ENCODE measurements around the gene MRPL42.

- TF ChIP-seq ATF6 (CRISPR knock-in tag; IDR thresholded peaks at IDR 0.05), result no peak
- TF ChIP-seq CTCF (IDR thresholded peaks at IDR 0.05), result no peak
- TF ChIP-seq TEAD4 (CRISPR knock-in tag; IDR thresholded peaks at IDR 0.05), result no peak
- no peak for TF ChIP-seq OVOL2 (CRISPR knock-in tag; IDR thresholded peaks at IDR 0.05; ENCODE audit: borderline replicate concordance)
- peak; percentile 91 for TF ChIP-seq CREM (CRISPR knock-in tag; IDR thresholded peaks at IDR 0.05)
- TF ChIP-seq MAX (CRISPR knock-in tag; IDR thresholded peaks at IDR 0.05), result peak; percentile 89; the same call in 1 of the 2 replicates
- TF ChIP-seq, protein P1, sequence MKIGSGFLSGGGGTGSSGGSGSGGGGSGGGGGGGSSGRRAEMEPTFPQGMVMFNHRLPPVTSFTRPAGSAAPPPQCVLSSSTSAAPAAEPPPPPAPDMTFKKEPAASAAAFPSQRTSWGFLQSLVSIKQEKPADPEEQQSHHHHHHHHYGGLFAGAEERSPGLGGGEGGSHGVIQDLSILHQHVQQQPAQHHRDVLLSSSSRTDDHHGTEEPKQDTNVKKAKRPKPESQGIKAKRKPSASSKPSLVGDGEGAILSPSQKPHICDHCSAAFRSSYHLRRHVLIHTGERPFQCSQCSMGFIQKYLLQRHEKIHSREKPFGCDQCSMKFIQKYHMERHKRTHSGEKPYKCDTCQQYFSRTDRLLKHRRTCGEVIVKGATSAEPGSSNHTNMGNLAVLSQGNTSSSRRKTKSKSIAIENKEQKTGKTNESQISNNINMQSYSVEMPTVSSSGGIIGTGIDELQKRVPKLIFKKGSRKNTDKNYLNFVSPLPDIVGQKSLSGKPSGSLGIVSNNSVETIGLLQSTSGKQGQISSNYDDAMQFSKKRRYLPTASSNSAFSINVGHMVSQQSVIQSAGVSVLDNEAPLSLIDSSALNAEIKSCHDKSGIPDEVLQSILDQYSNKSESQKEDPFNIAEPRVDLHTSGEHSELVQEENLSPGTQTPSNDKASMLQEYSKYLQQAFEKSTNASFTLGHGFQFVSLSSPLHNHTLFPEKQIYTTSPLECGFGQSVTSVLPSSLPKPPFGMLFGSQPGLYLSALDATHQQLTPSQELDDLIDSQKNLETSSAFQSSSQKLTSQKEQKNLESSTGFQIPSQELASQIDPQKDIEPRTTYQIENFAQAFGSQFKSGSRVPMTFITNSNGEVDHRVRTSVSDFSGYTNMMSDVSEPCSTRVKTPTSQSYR (CRISPR knock-in tag; IDR thresholded peaks at IDR 0.05), result no peak
These were observed 25.5 kb upstream of the MRPL42 start, which contains the start of gene UBE2N for GRCh38 chr12:93441617-93442410.
